Effector memory CD4-positive, alpha-beta T cell (primary cell): Measurements from ENCODE around the gene HSPG2.
A peak's percentile ranks its signal among the peaks of the same experiment; 100 is the strongest.

Source experiments
- DNase-seq, 3 donors: peaks; one replicate each; pipeline ENCODE4 v3.0.0-alpha.2; 2020
- H3K27ac ChIP-seq: 2 replicates; pipeline ENCODE4 v1.7.0; 2013; ENCODE audit warnings: mild to moderate bottlenecking, low read length, moderate library complexity; ENCODE audit not compliant: insufficient read depth, poor library complexity, severe bottlenecking
- H3K27me3 ChIP-seq: replicated peaks from 2 replicates; pipeline ENCODE4 v1.7.0; 2013; ENCODE audit warnings: mild to moderate bottlenecking, low read length; ENCODE audit not compliant: insufficient read depth, control insufficient read depth, poor library complexity, severe bottlenecking
- H3K36me3 ChIP-seq: 2 replicates; pipeline ENCODE4 v1.7.0; 2013; ENCODE audit warnings: mild to moderate bottlenecking, low read length, moderate library complexity; ENCODE audit not compliant: control insufficient read depth, insufficient read depth
- H3K4me1 ChIP-seq: 2 replicates; pipeline ENCODE4 v1.7.0; 2013; ENCODE audit warnings: low read length, mild to moderate bottlenecking; ENCODE audit not compliant: control insufficient read depth, insufficient read depth, poor library complexity, severe bottlenecking
- H3K4me3 ChIP-seq: 2 replicates; pipeline ENCODE4 v1.7.0; 2013; ENCODE audit warnings: low read length, low read depth, mild to moderate bottlenecking; ENCODE audit not compliant: insufficient read depth, poor library complexity, severe bottlenecking
- H3K9me3 ChIP-seq: 2 replicates; pipeline ENCODE4 v1.7.0; 2013; ENCODE audit warnings: mild to moderate bottlenecking, low read length, moderate library complexity; ENCODE audit not compliant: control insufficient read depth

Gene HSPG2

DNA sequence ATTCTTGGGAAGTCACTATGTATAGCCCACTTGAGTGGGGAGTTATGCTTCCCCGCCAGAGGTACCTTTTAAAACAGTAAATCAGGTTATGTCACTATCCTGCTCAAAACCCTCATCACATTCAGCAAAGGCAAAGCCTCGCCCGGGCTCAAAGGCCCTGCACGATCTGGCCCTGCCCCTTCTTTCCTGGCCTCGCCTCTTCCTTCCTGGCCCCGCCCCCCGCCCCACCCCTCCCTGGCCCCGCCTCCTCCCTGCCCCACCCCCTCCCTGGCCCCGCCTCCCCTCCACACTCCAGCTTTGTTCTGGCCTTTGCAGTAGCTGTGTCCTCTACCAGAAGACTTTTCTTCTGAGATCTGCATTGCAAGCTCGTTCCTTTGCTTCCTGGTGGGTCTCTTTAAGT lies 118.5 kb downstream of the HSPG2 start:
- no peaks in the 10 kb centered on the region for H3K9me3 ChIP-seq
- no peaks in the 10 kb centered on the region for H3K27me3 ChIP-seq
- H3K4me1 ChIP-seq: no peaks in the 10 kb centered on the region
- no peak overlapping the region for H3K27ac ChIP-seq
- no peaks in the 10 kb centered on the region for H3K36me3 ChIP-seq
- H3K4me3 ChIP-seq: no peak overlapping the region
- DNase-seq: no peak

DNA sequence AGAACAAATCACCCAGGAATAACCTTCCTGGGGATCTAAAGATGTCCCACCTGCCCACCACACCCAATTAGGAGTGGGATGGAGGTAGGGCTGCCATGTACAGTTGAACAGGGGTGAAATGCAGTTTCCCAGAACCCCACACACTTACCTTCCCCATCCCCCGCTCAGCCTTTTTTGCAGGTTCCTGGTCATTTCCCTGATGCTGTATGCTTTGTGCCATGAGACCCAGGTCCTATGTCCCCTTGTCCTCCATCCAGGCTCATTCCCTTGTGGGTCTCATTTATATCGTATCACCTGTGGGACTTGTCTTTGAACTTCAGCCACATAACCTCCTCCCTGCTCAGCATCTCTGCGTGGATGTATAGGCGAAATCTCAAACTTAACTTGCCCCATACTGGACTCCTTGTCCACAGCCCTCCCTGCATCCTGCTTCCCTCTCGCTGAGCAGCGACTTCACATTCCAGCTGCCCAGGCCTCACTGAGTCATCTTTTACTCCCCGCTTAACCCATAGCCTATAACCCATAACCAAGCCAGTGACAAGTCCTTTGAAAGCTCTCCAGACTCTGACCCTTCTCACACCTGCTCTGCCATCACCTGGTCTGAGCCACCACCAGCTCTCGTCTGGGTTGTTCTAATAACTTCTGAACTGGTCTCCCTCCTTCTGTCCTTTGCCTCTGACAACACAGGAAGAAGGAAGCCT lies 120.4 kb downstream of the HSPG2 start:
- Histone ChIP-seq H3K27me3 (no peaks in the 10 kb centered on the region), H3K36me3 (no peaks in the 10 kb centered on the region), H3K4me3 (no peak overlapping the region), H3K27ac (no peak overlapping the region), H3K4me1 (no peaks in the 10 kb centered on the region), H3K9me3 (no peaks in the 10 kb centered on the region)
- DNase-seq: no peak

DNA sequence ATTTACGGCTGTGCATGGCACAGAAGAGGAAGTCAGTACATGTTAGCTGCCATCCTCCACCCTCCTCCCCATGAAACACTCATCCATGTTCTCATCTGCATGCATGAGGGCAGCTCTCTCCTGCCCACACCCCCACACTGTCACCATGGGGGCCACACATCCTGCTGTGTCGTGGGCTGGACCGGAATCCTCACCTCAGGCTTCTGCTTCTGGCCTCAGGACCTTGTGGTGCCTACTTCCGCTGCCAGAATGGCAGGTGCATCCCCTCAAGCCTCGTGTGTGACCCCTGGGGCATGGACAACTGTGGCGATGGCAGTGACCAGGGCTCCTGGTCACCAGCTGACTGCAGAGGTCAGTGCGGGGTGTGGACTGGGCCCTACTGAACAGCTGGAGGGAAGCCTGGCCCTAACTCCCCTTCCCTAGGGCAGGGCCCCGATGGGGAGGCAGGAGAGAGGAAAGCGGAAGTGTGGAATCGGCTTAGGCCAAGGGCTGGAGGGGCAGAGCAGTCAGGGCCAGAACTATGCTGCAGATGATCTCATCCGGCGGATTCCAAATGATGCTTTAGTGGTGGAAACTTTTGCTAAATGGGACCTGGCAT lies 121.3 kb downstream of the HSPG2 start:
- H3K4me3 ChIP-seq: no peak overlapping the region
- no peaks in the 10 kb centered on the region for H3K4me1 ChIP-seq
- H3K27ac ChIP-seq: no peak overlapping the region
- no peak for DNase-seq
- H3K27me3 ChIP-seq: no peaks in the 10 kb centered on the region
- no peaks in the 10 kb centered on the region for H3K9me3 ChIP-seq
- no peaks in the 10 kb centered on the region for H3K36me3 ChIP-seq

DNA sequence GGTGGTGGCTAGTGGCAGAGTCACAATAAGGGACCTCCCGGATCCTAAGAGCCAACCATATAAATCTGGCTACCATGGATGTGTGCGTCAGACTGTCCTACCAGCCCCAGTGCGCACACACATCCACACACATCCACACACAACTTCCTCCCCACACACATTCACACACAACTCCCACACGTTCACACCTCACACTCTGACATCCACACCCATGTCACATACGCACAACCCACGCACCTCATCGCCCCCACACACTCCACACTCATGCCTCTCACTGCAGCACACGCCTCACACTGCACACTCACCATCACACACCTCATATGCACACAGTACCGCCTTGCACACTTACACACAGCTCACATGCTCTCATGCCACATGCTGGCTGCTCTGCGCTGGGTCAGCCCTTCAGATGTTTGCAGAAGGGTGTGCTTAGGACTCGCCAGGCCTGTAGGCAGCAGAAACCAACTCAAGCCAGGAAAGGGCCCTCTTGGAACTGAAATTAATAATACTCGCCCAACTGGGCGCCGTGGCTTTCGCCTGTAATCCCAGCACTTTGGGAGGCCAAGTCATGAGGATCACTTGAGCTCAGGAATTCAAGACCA lies 122.0 kb downstream of the HSPG2 start:
- no peak overlapping the region for H3K27ac ChIP-seq
- no peaks in the 10 kb centered on the region for H3K4me1 ChIP-seq
- no peak for DNase-seq
- H3K36me3 ChIP-seq: no peaks in the 10 kb centered on the region
- no peaks in the 10 kb centered on the region for H3K9me3 ChIP-seq
- no peak overlapping the region for H3K4me3 ChIP-seq
- H3K27me3 ChIP-seq: no peaks in the 10 kb centered on the region

DNA sequence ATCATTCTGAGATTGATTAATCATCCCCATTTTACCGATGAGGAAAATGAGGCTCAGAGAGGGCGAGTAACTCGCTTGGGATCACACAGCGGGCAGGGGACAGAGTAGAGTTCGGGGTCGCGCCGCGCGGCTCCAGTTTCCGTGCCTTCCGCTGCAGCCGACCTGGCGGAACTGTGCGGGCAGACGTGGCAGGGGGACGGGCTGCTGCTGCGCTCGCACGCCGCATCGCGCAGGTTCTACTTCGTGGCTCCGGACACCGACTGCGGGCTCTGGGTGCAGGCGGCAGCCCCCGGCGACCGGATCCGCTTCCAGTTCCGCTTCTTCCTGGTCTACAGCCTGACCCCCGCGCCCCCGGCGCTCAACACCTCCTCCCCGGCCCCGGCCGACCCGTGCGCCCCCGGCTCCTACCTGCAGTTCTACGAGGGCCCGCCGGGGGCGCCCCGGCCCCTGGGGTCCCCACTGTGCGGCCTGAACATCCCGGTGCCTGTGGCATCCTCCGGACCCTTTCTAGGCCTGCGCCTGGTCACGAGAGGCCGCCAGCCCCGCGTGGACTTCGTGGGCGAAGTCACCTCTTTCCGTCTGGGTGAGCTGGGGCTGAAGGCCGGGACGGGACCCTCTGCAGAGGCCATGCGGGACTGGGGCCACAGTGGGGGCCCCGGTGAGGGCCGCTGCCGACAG lies 122.7 kb downstream of the HSPG2 start:
- Histone ChIP-seq H3K36me3 (no peaks in the 10 kb centered on the region), H3K9me3 (no peaks in the 10 kb centered on the region), H3K27ac (no peak overlapping the region), H3K4me3 (peak overlapping the region; percentile 35), H3K27me3 (no peaks in the 10 kb centered on the region), H3K4me1 (no peaks in the 10 kb centered on the region)
- no peak for DNase-seq

DNA sequence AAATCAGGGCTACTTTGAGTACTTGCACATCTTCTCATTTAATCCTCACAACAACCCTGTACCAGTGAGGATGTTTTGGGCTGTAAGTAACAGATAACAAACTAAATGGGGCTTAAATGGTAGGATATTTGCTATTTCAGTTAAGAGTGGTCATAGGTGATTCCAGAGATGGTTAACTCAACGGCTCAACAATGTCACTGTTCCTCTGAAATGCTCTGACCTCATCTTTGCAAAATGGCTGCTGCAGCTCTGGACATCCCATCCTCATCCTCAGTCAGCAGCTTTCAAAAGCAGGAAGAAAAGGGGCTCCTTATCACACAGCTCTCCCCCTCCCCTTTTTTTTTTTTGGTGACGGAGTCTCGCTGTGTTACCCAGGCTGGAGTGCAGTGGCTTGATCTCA lies 123.6 kb downstream of the HSPG2 start:
- Histone ChIP-seq H3K4me1 (no peaks in the 10 kb centered on the region), H3K9me3 (no peaks in the 10 kb centered on the region), H3K4me3 (no peak overlapping the region), H3K27ac (no peak overlapping the region), H3K27me3 (no peaks in the 10 kb centered on the region), H3K36me3 (no peaks in the 10 kb centered on the region)
- no peak for DNase-seq

DNA sequence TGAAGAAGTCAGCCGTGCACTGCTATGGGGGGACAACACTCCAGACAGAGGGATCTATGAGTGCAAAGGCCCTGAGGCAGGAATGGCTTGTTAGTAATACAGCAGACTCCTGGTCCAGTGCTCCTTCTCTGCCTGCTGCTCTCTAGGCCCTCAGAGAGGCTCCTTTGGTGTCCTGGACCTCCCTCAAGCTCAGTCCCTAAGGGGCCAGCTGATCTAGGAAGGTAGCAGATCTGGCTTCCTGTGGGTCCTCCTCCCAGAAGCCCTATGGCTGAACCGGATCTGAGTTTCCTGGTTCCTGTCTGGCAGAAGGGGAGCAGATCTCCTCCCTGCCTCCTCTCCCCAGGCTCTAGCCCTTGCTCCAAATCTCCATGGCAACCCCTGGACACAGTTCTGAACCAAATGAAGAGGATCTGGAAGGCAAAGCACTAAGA lies 125.2 kb downstream of the HSPG2 start, which contains the start of gene LDLRAD2:
Gene LDLRAD2, plus strand, starts transcription at position 391 of the 431 bp plus-strand sequence. CDS start 187 bp downstream, outside the sequence.
- H3K4me3 ChIP-seq: no peak within 1 kb of the TSS
- no peak within 1 kb of the TSS for H3K27ac ChIP-seq
- no peaks in the 10 kb centered on the region for H3K4me1 ChIP-seq
- H3K9me3 ChIP-seq: no peaks in the 10 kb centered on the region
- no peak for DNase-seq
- no peaks in the 10 kb centered on the region for H3K27me3 ChIP-seq
- no peaks in the 10 kb centered on the region for H3K36me3 ChIP-seq

DNA sequence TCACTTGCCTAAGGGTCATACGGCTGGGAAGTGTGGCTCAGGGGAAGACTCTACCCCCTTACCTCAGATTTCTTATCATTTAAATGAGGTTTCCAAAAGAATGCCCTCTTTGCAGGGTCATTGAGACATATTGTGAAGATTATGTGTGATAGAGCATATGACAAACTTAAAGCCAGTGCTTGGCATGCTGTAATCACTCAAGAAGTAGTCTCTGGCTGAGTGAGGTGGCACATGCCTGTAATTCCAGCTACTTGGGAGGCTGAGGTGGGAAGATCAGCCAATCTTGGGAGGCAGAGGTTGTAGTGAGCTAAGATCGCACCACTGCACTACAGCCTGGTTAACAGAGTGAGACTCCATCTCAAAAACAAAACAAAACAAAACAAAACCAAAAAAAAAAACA lies 132.6 kb downstream of the HSPG2 start:
- no peaks in the 10 kb centered on the region for H3K36me3 ChIP-seq
- no peaks in the 10 kb centered on the region for H3K4me1 ChIP-seq
- H3K27me3 ChIP-seq: no peaks in the 10 kb centered on the region
- H3K9me3 ChIP-seq: no peaks in the 10 kb centered on the region
- no peak for DNase-seq
- no peak overlapping the region for H3K27ac ChIP-seq
- no peak overlapping the region for H3K4me3 ChIP-seq

DNA sequence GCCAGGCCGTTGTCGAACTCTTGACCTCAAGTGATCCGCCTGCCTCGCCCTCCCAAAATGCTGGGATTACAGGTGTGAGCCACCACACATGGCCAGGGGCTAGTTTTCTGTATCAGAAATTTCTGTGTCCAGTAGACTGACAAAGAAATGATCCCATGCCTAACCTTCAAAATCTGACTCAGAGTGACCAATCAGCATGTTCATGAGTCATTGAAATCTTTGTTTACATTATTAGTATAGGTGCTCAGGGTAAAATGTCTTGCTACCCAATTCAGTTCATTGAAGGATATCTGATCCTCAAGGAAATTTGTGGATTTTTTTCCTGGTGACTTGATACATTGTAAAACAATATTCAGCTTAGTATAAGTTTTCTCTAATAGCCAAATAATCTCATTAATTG lies 136.0 kb downstream of the HSPG2 start:
- no peaks in the 10 kb centered on the region for H3K9me3 ChIP-seq

DNA sequence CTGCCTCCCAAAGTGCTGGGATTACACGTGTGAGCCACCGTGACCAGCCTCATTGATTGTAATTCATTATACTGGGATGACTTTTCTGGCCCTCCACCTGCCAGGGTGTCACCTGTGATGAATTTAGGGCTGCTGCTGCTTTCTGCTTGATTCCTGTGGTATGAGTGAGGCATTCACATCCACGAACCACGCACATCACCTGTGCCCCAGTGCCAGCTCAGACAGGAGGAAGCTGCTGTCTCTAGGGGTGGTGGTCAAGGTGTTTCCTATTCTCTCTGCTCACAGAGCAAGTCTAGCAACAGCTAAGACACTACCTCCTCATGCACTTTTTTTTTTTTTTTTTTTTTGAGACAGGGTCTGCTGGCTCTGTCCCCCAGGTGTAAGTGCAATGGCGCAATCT lies 137.4 kb downstream of the HSPG2 start:
- no peak for DNase-seq
- H3K36me3 ChIP-seq: no peaks in the 10 kb centered on the region
- no peaks in the 10 kb centered on the region for H3K27me3 ChIP-seq
- no peaks in the 10 kb centered on the region for H3K4me1 ChIP-seq
- H3K27ac ChIP-seq: no peak overlapping the region
- H3K9me3 ChIP-seq: no peaks in the 10 kb centered on the region
- H3K4me3 ChIP-seq: no peak overlapping the region

More for the DNA sequence above, 136.0 kb downstream of the HSPG2 start:
- H3K4me1 ChIP-seq: no peaks in the 10 kb centered on the region
- H3K27me3 ChIP-seq: no peaks in the 10 kb centered on the region
- no peak for DNase-seq
- no peak overlapping the region for H3K4me3 ChIP-seq
- no peaks in the 10 kb centered on the region for H3K36me3 ChIP-seq
- no peak overlapping the region for H3K27ac ChIP-seq
